Measurements from ENCODE around the gene PPP1R12A.

Gene PPP1R12A

DNA sequence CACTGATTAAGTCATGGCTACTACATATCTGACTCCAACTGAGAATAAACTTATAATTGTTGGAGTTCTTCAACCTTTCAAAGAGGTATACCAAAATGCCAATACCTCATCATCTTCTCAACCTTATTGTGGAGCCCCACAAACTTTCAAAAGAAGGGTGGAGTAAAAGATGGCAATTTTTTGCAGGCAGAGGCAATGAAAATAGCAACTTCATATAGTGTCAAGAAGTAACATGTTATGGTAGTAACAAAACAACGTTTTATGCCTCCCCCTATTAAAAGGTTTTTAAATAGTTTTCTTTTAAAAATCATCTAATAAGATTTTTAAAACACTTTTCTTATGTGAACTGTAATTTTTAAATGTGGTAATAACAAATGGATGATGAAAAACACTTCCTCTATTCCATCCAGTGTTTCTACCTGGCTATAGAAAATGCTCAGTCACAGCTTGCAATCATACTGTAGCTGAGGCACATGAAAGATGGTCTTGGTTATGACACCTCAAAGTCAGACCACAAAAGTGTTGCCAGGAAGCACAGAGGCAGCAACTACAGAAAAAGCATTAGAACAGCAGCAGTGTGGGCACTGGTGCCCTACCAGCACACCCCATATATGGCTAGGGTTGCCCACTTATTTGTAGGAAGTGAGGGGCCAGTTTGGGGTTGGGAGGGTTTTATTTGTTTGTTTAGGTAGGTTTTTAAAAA, 7.0 kb downstream of the PPP1R12A start:
- no peaks in the 10 kb centered on the region for H3K27me3 ChIP-seq (ENCODE audit: insufficient read depth, poor library complexity, severe bottlenecking)
- H3K4me3 ChIP-seq (replicated peaks; ENCODE audit: insufficient read depth, low read length), result no peak overlapping the region
- TF ChIP-seq, protein P1, sequence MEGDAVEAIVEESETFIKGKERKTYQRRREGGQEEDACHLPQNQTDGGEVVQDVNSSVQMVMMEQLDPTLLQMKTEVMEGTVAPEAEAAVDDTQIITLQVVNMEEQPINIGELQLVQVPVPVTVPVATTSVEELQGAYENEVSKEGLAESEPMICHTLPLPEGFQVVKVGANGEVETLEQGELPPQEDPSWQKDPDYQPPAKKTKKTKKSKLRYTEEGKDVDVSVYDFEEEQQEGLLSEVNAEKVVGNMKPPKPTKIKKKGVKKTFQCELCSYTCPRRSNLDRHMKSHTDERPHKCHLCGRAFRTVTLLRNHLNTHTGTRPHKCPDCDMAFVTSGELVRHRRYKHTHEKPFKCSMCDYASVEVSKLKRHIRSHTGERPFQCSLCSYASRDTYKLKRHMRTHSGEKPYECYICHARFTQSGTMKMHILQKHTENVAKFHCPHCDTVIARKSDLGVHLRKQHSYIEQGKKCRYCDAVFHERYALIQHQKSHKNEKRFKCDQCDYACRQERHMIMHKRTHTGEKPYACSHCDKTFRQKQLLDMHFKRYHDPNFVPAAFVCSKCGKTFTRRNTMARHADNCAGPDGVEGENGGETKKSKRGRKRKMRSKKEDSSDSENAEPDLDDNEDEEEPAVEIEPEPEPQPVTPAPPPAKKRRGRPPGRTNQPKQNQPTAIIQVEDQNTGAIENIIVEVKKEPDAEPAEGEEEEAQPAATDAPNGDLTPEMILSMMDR (IDR thresholded peaks at IDR 0.05; ENCODE audit: insufficient read depth, low read length), result no peak
- TF ChIP-seq POLR2AphosphoS5 (IDR thresholded peaks at IDR 0.05; ENCODE audit: low read depth), result peak; percentile 38; the same call in 1 of the 2 replicates
- TF ChIP-seq, protein P2, sequence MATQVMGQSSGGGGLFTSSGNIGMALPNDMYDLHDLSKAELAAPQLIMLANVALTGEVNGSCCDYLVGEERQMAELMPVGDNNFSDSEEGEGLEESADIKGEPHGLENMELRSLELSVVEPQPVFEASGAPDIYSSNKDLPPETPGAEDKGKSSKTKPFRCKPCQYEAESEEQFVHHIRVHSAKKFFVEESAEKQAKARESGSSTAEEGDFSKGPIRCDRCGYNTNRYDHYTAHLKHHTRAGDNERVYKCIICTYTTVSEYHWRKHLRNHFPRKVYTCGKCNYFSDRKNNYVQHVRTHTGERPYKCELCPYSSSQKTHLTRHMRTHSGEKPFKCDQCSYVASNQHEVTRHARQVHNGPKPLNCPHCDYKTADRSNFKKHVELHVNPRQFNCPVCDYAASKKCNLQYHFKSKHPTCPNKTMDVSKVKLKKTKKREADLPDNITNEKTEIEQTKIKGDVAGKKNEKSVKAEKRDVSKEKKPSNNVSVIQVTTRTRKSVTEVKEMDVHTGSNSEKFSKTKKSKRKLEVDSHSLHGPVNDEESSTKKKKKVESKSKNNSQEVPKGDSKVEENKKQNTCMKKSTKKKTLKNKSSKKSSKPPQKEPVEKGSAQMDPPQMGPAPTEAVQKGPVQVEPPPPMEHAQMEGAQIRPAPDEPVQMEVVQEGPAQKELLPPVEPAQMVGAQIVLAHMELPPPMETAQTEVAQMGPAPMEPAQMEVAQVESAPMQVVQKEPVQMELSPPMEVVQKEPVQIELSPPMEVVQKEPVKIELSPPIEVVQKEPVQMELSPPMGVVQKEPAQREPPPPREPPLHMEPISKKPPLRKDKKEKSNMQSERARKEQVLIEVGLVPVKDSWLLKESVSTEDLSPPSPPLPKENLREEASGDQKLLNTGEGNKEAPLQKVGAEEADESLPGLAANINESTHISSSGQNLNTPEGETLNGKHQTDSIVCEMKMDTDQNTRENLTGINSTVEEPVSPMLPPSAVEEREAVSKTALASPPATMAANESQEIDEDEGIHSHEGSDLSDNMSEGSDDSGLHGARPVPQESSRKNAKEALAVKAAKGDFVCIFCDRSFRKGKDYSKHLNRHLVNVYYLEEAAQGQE (IDR thresholded peaks at IDR 0.05; ENCODE audit: insufficient replicate concordance, low read depth), result no peak
- TF ChIP-seq GABPA (IDR thresholded peaks at IDR 0.05; ENCODE audit: low read depth), result no peak
- peak; percentile 90 for TF ChIP-seq SPI1 (IDR thresholded peaks at IDR 0.05; ENCODE audit: borderline replicate concordance, low read depth)
- peak; percentile 52 to 88 for DNase-seq (ENCODE audit: low read depth in 1 of 2, low spot score in 1 of 2)
- peak overlapping the region; percentile 57 for H3K27ac ChIP-seq (replicated peaks)

DNA sequence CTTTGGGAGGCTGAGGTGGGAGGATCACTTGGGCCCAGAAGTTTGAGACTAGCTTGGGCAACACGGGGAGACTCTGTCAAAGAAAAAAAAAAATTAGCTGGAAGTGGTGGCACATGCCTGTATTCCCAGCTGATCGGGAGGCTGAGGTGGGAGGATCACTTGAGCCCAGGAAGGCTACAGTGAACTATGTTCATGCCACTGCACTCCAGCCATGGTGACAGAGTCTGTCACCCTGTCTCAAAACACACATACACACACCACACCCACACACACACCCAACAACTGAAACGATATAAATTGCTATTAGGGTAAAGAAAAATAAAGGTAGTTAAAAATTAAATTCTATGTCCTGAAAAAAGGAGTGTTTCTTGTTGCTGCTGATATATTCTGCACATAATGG, 7.9 kb downstream of the PPP1R12A start:
- Histone ChIP-seq H3K27ac (replicated peaks) (peak overlapping the region; percentile 57), H3K4me3 (replicated peaks; ENCODE audit: insufficient read depth, low read length) (no peak overlapping the region), H3K27me3 (ENCODE audit: insufficient read depth, poor library complexity, severe bottlenecking) (no peaks in the 10 kb centered on the region)
- TF ChIP-seq, protein P1 (IDR thresholded peaks at IDR 0.05; ENCODE audit: insufficient read depth, low read length), result no peak
- TF ChIP-seq POLR2AphosphoS5 (IDR thresholded peaks at IDR 0.05; ENCODE audit: low read depth) (no peak), GABPA (IDR thresholded peaks at IDR 0.05; ENCODE audit: low read depth) (no peak), SPI1 (IDR thresholded peaks at IDR 0.05; ENCODE audit: borderline replicate concordance, low read depth) (no peak)
- TF ChIP-seq, protein P2 (IDR thresholded peaks at IDR 0.05; ENCODE audit: insufficient replicate concordance, low read depth), result no peak
- DNase-seq (ENCODE audit: low read depth in 1 of 2, low spot score in 1 of 2), result no peak

DNA sequence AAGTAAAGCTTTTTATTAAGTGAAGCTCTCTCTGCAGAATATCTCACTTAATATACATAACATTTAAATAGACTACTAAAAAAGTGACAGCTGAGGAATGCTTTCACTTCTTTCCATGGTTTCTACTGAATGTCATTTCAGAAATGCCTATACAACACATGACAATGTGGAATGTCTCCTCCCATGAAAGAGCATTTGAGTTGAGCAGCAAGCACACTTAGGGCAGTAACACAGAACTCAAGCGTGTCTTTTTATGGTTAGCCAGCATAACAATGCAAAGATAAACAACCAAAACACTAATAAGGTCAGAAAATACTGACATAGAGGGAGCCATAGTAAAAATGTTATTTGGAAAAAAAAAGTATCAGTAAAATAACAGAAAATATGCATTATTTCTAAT, 9.4 kb downstream of the PPP1R12A start:
- H3K27ac ChIP-seq (replicated peaks), result no peak overlapping the region
- no peak for TF ChIP-seq POLR2AphosphoS5 (IDR thresholded peaks at IDR 0.05; ENCODE audit: low read depth)
- TF ChIP-seq, protein P2 (IDR thresholded peaks at IDR 0.05; ENCODE audit: insufficient replicate concordance, low read depth), result no peak
- TF ChIP-seq, protein P1 (IDR thresholded peaks at IDR 0.05; ENCODE audit: insufficient read depth, low read length), result no peak
- no peak for TF ChIP-seq SPI1 (IDR thresholded peaks at IDR 0.05; ENCODE audit: borderline replicate concordance, low read depth)
- no peak for TF ChIP-seq GABPA (IDR thresholded peaks at IDR 0.05; ENCODE audit: low read depth)
- DNase-seq (ENCODE audit: low read depth in 1 of 2, low spot score in 1 of 2), result no peak
- H3K4me3 ChIP-seq (replicated peaks; ENCODE audit: insufficient read depth, low read length), result no peak overlapping the region
- H3K27me3 ChIP-seq (ENCODE audit: insufficient read depth, poor library complexity, severe bottlenecking), result no peaks in the 10 kb centered on the region

Data from HL-60 (cell line).